Panc1 (cell line): ENCODE results near the gene DNAL4. TPM values are rescaled to one million over a fixed set of nuclear protein-coding genes. Genes with fewer than 3 reads are reported as not detected.

ENCODE experiments used
- ATAC-seq: fragments of 200-7000 bp; cut with Tn5 transposase; 2 replicates; pipeline ENCODE4 v1.9.1; 2020; ENCODE audit warnings: mild to moderate bottlenecking, moderate library complexity
- BruUV-seq: library from RNA; stranded (reverse); fragments of 400-500 nt; replicated peaks from 2 replicates; lab custom pipeline; 2021; lab: Mats Ljungman, UMichigan
- CTCF ChIA-PET: fragments of 300-600 bp; sonication (Branson Sonifier 250); formaldehyde crosslinking; loops from one replicate; lab custom pipeline; 2022; ENCODE audit warnings: antibody characterized with exemption; lab: Charles Lee
- POLR2A ChIA-PET: fragments of 300-600 bp; sonication (Branson Sonifier 250); formaldehyde crosslinking; loops from one replicate; lab custom pipeline; 2022; ENCODE audit warnings: antibody characterized with exemption; lab: Charles Lee
- DNase-seq: peaks from one replicate; pipeline ENCODE4 v3.0.0-alpha.2; 2010; ENCODE audit warnings: low read depth, low spot score
- H3K27ac ChIP-seq: 2 replicates; pipeline ENCODE4 v1.5.1; 2011; ENCODE audit warnings: mild to moderate bottlenecking, low read length, inconsistent platforms
- H3K27me3 ChIP-seq: fragments of 200-500 bp; sonication (Bioruptor generic); 2 replicates; pipeline ENCODE4 v1.6.0; 2014; ENCODE audit warnings: low read length, inconsistent platforms; ENCODE audit not compliant: control insufficient read depth, insufficient read depth
- H3K36me3 ChIP-seq: fragments of 200-500 bp; sonication (Bioruptor generic); 2 replicates; pipeline ENCODE4 v1.5.1; 2014; ENCODE audit warnings: inconsistent platforms, mild to moderate bottlenecking, low read length, moderate library complexity; ENCODE audit not compliant: control insufficient read depth, insufficient read depth
- H3K4me1 ChIP-seq: 2 replicates; pipeline ENCODE4 v1.5.1; 2011; ENCODE audit warnings: inconsistent platforms, mild to moderate bottlenecking, low read length, moderate library complexity; ENCODE audit not compliant: control insufficient read depth, insufficient read depth
- H3K4me3 ChIP-seq, 2 experiments: 2 replicates each; pipeline ENCODE4 v1.5.1; 2011 to 2012; ENCODE audit warnings: low read depth in 2 of 2, low read length in 2 of 2, mild to moderate bottlenecking in 2 of 2, inconsistent platforms in 1 of 2, moderate library complexity in 1 of 2
- H3K9me3 ChIP-seq: fragments of 200-500 bp; sonication (Bioruptor generic); 2 replicates; pipeline ENCODE4 v1.5.1; 2014; ENCODE audit warnings: low read depth, mild to moderate bottlenecking, inconsistent platforms, low read length, moderate library complexity; ENCODE audit not compliant: control insufficient read depth, insufficient read depth
- POLR2AphosphoS5 ChIP-seq: IDR thresholded peaks from 2 replicates; pipeline ENCODE4 v1.6.1; 2012; ENCODE audit warnings: mild to moderate bottlenecking, low read depth, low read length, moderate library complexity
- SIN3A ChIP-seq: IDR thresholded peaks from 2 replicates; pipeline ENCODE4 v1.6.1; 2012; ENCODE audit warnings: low read depth, mild to moderate bottlenecking, low read length, moderate library complexity, borderline replicate concordance; ENCODE audit not compliant: insufficient read depth
- TCF7L2 ChIP-seq: IDR thresholded peaks from 2 replicates; pipeline ENCODE4 v1.6.1; 2011; ENCODE audit warnings: mild to moderate bottlenecking, low read depth, low read length, inconsistent platforms
- in situ Hi-C: cut with HindIII; loops from 2 replicates; pipeline ENCODE4 v1.10.0; 2016; ENCODE audit warnings: low sequenced_read_pairs, low pct_unique_long_range_greater_than_20kb
- intact Hi-C: fragments of 100-400 bp; cut with micrococcal nuclease; formaldehyde crosslinking; loops from one replicate; pipeline ENCODE4 v1.10.0; 2022; ENCODE audit not compliant: unreplicated experiment
- total RNA-seq: library from RNA; stranded (reverse); gene quantifications from one replicate; pipeline ENCODE4 v1.2.1, GENCODE V29; 2021; ENCODE audit not compliant: unreplicated experiment
- TF ChIP-seq, protein P1 (sequence below), 2 experiments: IDR thresholded peaks; 2 replicates each; pipeline ENCODE4 v1.6.1; 2011 to 2012; ENCODE audit warnings: low read depth in 2 of 2, control low read depth in 1 of 2, low read length in 1 of 2, mild to moderate bottlenecking in 1 of 2, moderate library complexity in 1 of 2; ENCODE audit not compliant: insufficient read depth in 1 of 2
- TF ChIP-seq, protein P2 (sequence below): fragments of 450-650 bp; IDR thresholded peaks from 2 replicates; pipeline ENCODE4 v1.5.1; 2017; ENCODE audit warnings: mild to moderate bottlenecking

The DNAL4 gene
- total RNA-seq, 1 experiment from 2014 or later = 10.5 TPM

DNA sequence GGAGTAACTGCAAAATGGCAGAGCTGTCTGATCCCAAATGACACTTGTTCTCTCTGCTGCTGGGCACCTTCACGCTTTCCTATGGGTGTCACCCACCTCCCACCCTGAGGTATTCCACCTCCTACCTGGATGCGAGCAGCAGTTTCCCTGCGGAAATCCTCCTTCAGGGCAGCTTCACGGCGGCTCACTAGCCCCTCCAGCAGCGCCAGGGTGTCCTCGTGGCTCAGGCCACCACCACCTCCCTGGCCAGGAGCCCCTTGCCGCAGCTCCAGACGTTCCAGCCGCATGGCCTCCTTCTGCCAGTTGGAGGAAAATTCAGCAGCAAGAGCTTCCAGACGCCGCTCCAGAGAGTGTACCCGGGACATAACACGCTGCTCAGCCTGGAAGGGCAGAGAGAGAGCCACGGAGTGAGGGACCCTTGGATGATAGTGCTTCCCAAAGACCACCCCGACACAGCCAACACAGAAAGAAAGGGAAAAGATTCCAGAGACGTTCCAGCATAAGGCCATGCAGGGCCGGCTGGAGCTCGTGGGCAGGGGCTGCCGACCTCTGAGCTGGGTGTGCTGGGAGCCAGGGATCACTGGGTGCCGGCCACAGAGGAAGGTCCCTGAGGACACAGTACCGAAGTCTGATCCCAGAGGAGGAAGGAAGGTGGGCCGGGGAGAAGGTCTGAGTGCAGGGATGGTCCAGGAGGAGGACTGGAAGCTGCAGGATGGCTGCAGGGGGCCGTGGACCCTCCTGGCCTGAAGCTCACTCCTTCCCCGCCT is 51.6 kb downstream of the DNAL4 start:
- BruUV-seq = no TSS peak
- no peaks in the 10 kb centered on the region for H3K9me3 ChIP-seq
- H3K27me3 ChIP-seq = no peaks in the 10 kb centered on the region
- H3K4me3 ChIP-seq = no peak overlapping the region
- no peak for ATAC-seq
- ChIA-PET POLR2A (no interaction called here), CTCF (no interaction called here)
- no peak overlapping the region for H3K27ac ChIP-seq
- in situ Hi-C loops = no loop called here
- intact Hi-C loops = no loop called here
- no peaks in the 10 kb centered on the region for H3K4me1 ChIP-seq
- DNase-seq = no peak
- TF ChIP-seq POLR2AphosphoS5 = no peak
- TF ChIP-seq SIN3A = no peak
- TF ChIP-seq, protein P1, sequence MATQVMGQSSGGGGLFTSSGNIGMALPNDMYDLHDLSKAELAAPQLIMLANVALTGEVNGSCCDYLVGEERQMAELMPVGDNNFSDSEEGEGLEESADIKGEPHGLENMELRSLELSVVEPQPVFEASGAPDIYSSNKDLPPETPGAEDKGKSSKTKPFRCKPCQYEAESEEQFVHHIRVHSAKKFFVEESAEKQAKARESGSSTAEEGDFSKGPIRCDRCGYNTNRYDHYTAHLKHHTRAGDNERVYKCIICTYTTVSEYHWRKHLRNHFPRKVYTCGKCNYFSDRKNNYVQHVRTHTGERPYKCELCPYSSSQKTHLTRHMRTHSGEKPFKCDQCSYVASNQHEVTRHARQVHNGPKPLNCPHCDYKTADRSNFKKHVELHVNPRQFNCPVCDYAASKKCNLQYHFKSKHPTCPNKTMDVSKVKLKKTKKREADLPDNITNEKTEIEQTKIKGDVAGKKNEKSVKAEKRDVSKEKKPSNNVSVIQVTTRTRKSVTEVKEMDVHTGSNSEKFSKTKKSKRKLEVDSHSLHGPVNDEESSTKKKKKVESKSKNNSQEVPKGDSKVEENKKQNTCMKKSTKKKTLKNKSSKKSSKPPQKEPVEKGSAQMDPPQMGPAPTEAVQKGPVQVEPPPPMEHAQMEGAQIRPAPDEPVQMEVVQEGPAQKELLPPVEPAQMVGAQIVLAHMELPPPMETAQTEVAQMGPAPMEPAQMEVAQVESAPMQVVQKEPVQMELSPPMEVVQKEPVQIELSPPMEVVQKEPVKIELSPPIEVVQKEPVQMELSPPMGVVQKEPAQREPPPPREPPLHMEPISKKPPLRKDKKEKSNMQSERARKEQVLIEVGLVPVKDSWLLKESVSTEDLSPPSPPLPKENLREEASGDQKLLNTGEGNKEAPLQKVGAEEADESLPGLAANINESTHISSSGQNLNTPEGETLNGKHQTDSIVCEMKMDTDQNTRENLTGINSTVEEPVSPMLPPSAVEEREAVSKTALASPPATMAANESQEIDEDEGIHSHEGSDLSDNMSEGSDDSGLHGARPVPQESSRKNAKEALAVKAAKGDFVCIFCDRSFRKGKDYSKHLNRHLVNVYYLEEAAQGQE (IDR thresholded peaks at IDR 0.05; ENCODE audit: insufficient read depth in 1 of 2, low read depth in 2 of 2, low read length in 1 of 2) = no peak
- TF ChIP-seq, protein P2, sequence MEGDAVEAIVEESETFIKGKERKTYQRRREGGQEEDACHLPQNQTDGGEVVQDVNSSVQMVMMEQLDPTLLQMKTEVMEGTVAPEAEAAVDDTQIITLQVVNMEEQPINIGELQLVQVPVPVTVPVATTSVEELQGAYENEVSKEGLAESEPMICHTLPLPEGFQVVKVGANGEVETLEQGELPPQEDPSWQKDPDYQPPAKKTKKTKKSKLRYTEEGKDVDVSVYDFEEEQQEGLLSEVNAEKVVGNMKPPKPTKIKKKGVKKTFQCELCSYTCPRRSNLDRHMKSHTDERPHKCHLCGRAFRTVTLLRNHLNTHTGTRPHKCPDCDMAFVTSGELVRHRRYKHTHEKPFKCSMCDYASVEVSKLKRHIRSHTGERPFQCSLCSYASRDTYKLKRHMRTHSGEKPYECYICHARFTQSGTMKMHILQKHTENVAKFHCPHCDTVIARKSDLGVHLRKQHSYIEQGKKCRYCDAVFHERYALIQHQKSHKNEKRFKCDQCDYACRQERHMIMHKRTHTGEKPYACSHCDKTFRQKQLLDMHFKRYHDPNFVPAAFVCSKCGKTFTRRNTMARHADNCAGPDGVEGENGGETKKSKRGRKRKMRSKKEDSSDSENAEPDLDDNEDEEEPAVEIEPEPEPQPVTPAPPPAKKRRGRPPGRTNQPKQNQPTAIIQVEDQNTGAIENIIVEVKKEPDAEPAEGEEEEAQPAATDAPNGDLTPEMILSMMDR = no peak
- no peak for TF ChIP-seq TCF7L2
- no peaks in the 10 kb centered on the region for H3K36me3 ChIP-seq

DNA sequence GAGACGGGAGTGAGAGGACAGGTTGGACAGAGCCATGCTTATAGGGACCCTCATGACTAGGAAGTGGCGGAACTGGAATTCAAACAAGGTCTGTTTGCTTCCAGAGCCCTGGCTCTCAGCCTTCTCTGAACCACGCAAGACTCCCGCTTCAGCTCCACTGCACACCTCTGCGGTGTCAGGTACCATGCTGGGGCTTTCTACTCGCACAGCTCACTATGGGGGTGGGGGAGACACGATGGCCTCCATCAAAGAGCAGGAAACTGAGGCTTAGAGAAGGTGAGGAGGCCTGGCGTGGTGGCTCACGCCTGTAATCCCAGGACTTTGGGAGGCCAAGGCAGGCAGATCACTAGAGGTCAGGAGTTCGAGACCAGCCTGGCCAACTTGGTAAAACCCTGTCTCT is 52.4 kb downstream of the DNAL4 start:
- no peak overlapping the region for H3K4me3 ChIP-seq
- H3K27me3 ChIP-seq = no peaks in the 10 kb centered on the region
- no peaks in the 10 kb centered on the region for H3K4me1 ChIP-seq
- H3K27ac ChIP-seq = no peak overlapping the region
- TF ChIP-seq, protein P1 (IDR thresholded peaks at IDR 0.05; ENCODE audit: insufficient read depth in 1 of 2, low read depth in 2 of 2, low read length in 1 of 2) = no peak
- TF ChIP-seq POLR2AphosphoS5 (no peak), SIN3A (no peak), TCF7L2 (no peak)
- TF ChIP-seq, protein P2 = no peak
- in situ Hi-C loops = no loop called here
- CTCF ChIA-PET = no interaction called here
- no peaks in the 10 kb centered on the region for H3K9me3 ChIP-seq
- POLR2A ChIA-PET = no interaction called here
- H3K36me3 ChIP-seq = no peaks in the 10 kb centered on the region
- DNase-seq = no peak
- no peak for ATAC-seq
- intact Hi-C loops = no loop called here
- no TSS peak for BruUV-seq
